ENCODE results near the gene COL11A1. TPM values are rescaled to one million over a fixed set of nuclear protein-coding genes. Genes with fewer than 3 reads are reported as not detected.

The COL11A1 gene
- total RNA-seq, 4 donors from 2014 or later: 0.27 to 1.3 (median 0.60) TPM

- no peak for DNase-seq
- intact Hi-C loops (cut with DNase I): no loop called here
- no peak overlapping the region for H3K27ac ChIP-seq
- H3K36me3 ChIP-seq: no peaks in the 10 kb centered on the region
- WGBS, 2 donors: 62 to 67% methylated on average over 6 of the region's 6 CpGs
- no peaks in the 10 kb centered on the region for H3K9me3 ChIP-seq
- no peaks in the 10 kb centered on the region for H3K27me3 ChIP-seq
- peaks cover 4 to 11% of the 10 kb centered on the region in 2 donors for H3K4me1 ChIP-seq
- TF ChIP-seq POLR2A (IDR thresholded peaks at IDR 0.05): no peak
- TF ChIP-seq CTCF (IDR thresholded peaks at IDR 0.05): no peak
- H3K4me3 ChIP-seq (replicated peaks in 1 of 3): no peak overlapping the region
Observed at GRCh38 chr1:103109311-103109920, 1.1 kb upstream of the COL11A1 start.

- WGBS, 2 donors: 2 to 4% methylated on average over 19 of the region's 19 CpGs
- H3K9me3 ChIP-seq: no peaks in the 10 kb centered on the region
- H3K4me3 ChIP-seq (replicated peaks in 1 of 3): peak overlapping the region in 1 of 3 donors; percentile 28
- H3K27ac ChIP-seq: no peak overlapping the region
- peak in 1 of 2 donors; percentile 1 for DNase-seq
- no peak for TF ChIP-seq CTCF (IDR thresholded peaks at IDR 0.05)
- TF ChIP-seq POLR2A (IDR thresholded peaks at IDR 0.05): no peak
- intact Hi-C loops (cut with DNase I): no loop called here
- H3K36me3 ChIP-seq: no peaks in the 10 kb centered on the region
- H3K4me1 ChIP-seq: peaks cover 4 to 11% of the 10 kb centered on the region in 2 donors
- H3K27me3 ChIP-seq: no peaks in the 10 kb centered on the region
Observed at GRCh38 chr1:103107741-103108375, 464 bp downstream of the COL11A1 start.

- intact Hi-C loops (cut with DNase I): no loop called here
- TF ChIP-seq POLR2A (IDR thresholded peaks at IDR 0.05) (no peak), CTCF (IDR thresholded peaks at IDR 0.05) (peak in 5 of 6 experiments; percentile 19 to 60 (median 45))
- no peaks in the 10 kb centered on the region for H3K9me3 ChIP-seq
- peak; percentile 34 to 42 for DNase-seq
- peak overlapping the region in 2 of 3 donors; percentile 12 to 15 for H3K4me3 ChIP-seq (replicated peaks in 1 of 3)
- no peaks in the 10 kb centered on the region for H3K27me3 ChIP-seq
- H3K4me1 ChIP-seq: peaks cover 4 to 11% of the 10 kb centered on the region in 2 donors
- no peak overlapping the region for H3K27ac ChIP-seq
- WGBS, 2 donors: 2% methylated on average over 23 of the region's 23 CpGs
- no peaks in the 10 kb centered on the region for H3K36me3 ChIP-seq
Observed at GRCh38 chr1:103106426-103107341, 1.6 kb downstream of the COL11A1 start.

GRCh38 chr1:103101399-103101798, 6.9 kb downstream of the COL11A1 start:
- H3K9me3 ChIP-seq: no peaks in the 10 kb centered on the region
- H3K27ac ChIP-seq: no peak overlapping the region
- no peak for TF ChIP-seq CTCF (IDR thresholded peaks at IDR 0.05)
- TF ChIP-seq POLR2A (IDR thresholded peaks at IDR 0.05): no peak
- H3K4me3 ChIP-seq (replicated peaks in 1 of 3): no peak overlapping the region
- WGBS, 2 donors: 52 to 64% methylated on average over 1 of the region's 1 CpG
- no peaks in the 10 kb centered on the region for H3K4me1 ChIP-seq
- H3K36me3 ChIP-seq: no peaks in the 10 kb centered on the region
- intact Hi-C loops (cut with DNase I): no loop called here
- DNase-seq: no peak
- H3K27me3 ChIP-seq: no peaks in the 10 kb centered on the region
